Middle frontal gyrus (tissue), 1 donor: ENCODE results near the gene OBSCN.

Experiments
- DNase-seq: peaks from one replicate; pipeline ENCODE4 v3.0.0-alpha.2; 2015; ENCODE audit warnings: low spot score; ENCODE audit errors: extremely low spot score

The OBSCN gene

GRCh38 chr1:228374711-228375577 lies 167.1 kb downstream of the OBSCN start:
- DNase-seq, result peak; percentile 42

- DNase-seq, result no peak
Measured at GRCh38 chr1:228375578-228376261, 167.9 kb downstream of the OBSCN start.

GRCh38 chr1:228376262-228376628 lies 168.4 kb downstream of the OBSCN start:
- no peak for DNase-seq

GRCh38 chr1:228376651-228377631 lies 169.1 kb downstream of the OBSCN start:
- DNase-seq, result no peak

- no peak for DNase-seq
Measured at GRCh38 chr1:228377664-228378089, 169.8 kb downstream of the OBSCN start.

- no peak for DNase-seq
Measured at GRCh38 chr1:228378090-228378872, 170.4 kb downstream of the OBSCN start.

DNA sequence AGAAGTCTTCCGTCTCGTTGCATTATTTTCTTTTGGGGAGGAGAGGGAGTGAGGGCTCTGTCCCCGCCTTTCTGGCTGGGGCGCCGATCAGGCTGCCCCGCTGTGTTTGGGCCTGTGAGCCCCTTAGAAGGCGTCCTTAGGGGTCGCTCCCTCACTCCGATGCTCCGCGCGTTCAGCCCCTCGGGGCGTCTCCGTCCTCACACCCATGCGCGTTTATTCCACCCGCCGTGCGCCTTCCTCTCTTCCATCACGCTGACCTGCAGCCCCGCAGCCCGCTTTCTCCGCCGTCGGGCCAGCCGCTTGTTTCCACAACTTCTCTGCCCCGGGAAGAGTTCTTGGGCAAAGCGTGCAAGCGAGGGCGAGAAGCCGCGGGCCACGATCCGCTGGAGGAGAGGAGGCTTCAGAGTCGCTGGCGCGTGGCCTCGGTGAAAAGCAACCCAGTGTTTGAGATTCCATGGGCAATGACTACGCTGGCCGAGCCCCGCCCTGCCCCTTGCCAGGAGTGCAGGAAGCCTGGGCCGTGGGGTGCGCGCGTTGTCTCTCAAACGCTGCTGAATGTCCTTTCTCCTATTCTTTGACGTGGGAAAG lies 171.1 kb downstream of the OBSCN start:
- DNase-seq, result no peak

- no peak for DNase-seq
Measured at GRCh38 chr1:228379666-228380065, 171.8 kb downstream of the OBSCN start.

- DNase-seq, result no peak
Measured at GRCh38 chr1:228381356-228381755, 173.5 kb downstream of the OBSCN start.

GRCh38 chr1:228383773-228384172 lies 175.9 kb downstream of the OBSCN start:
- no peak for DNase-seq

- no peak for DNase-seq
Measured at GRCh38 chr1:228385232-228385631, 177.4 kb downstream of the OBSCN start.

GRCh38 chr1:228387321-228387720 lies 179.5 kb downstream of the OBSCN start:
- no peak for DNase-seq

GRCh38 chr1:228390649-228391048 lies 182.8 kb downstream of the OBSCN start:
- no peak for DNase-seq

DNA sequence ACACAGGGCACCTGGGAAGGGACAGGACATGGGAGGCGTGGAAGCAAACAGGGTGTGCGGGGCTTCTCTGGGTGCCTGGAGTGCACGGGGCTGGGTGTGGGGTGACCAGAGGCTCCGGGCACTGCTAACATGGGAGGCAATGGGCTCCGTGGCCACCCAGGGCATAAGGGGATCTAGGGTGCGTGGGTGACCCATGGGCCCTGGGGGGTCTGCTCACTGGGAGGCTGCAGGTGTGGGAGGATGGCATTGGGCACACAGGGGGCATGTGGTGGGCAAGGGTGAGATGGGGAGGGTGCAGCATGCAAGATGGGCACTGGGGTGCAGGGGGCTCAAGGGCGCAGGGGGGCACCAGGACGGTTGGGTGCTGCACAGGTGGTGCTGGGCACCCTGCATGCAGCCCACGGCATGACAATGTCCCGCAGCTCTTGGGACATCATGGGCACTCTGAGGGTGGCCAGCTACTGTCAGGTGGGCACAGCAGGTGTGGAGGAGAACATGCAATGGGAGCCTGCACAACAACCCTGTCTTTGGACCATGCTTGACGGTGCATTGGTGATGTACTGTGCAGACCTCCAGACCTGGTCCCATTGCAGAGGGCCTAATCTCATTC lies 183.7 kb downstream of the OBSCN start:
- DNase-seq, result no peak

- no peak for DNase-seq
Measured at GRCh38 chr1:228392111-228392936, 184.5 kb downstream of the OBSCN start.

GRCh38 chr1:228393268-228393701 lies 185.4 kb downstream of the OBSCN start:
- no peak for DNase-seq

- DNase-seq, result no peak
Measured at GRCh38 chr1:228393811-228394570, 186.1 kb downstream of the OBSCN start.
